NCI-H446 treated with DMSO at 0.1 percent for 48 hours (cell line): ENCODE measurements around the gene MSRB2.
"Not testable (repeated sequence)": the region's sequence is repeated elsewhere in the genome, so short reads cannot be mapped to it uniquely, and the experiment has no call there.

Experiments
- DNase-seq: peaks from one replicate; lab custom pipeline; 2025; lab: John Stamatoyannopoulos, UW

The MSRB2 gene

DNA sequence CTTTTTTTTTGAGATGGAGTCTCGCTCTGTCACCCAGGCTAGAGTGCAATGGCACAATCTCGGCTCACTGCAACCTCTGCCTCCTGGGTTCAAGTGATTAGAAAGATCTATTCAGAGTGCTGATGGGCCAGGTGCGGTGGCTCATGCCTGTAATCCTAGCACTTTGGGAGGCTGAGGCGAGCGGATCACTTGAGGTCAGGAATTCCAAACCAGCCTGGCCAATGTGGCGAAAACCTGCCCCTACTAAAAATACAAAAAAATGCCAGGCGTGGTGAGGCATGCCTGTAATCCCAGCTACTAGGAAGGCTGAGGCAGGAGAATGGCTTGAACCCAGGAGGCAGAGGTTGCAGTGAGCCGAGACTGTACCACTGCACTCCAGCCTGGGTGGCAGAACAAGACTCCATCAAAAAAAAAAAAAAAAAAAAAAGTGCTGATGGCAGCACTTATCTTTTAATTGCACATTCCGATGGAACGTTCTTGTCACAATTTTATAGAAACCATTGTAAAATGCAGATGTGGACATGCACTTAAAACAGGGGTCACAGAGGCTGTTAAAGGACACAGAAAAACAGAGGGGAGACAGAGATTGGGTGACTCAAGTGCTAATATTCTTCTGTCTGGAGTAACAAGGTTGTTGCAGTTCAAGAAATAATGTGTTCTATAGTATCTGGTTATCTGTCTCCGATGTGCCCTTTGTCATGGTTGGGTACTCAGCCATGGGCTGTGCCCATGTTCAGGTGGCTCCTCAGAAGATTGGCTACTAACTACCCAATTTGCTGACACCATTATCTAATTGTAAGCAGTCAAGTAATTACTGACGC, 25.1 kb upstream of the MSRB2 start:
- not testable (repeated sequence) for DNase-seq

DNA sequence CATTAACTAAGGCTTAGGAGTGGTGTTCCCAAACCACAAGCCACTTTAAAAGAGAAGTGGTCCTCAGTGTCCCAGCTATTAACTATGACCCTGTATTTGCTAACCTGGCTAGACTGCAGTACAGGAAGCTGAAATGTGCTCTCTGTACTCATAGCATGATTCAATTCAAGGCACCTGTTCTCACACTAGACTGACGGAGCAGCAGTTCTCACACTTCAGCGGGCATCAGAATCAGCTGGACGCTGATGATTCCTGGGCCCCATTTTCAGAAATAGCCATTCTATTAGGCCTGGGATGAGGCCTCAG, 24.5 kb upstream of the MSRB2 start:
- no peak for DNase-seq

DNA sequence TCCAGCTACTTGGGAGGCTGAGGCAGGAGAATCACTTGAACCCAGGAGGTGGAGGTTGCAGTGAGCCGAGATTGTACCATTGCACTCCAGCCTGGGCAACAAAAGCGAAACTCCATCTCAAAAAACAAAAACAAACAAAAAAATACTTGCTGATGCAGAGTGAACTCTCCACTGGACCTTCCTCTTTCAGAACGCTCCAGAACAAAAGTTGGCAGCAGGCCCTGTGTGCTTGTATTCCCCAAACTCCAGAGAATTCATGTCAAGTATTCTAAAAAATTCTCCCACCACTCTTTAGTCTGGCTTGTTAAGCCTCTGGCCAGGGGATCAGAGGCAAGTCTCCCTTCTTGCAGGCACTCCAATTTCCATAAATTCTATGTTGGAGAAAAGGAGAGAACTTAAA, 22.8 kb upstream of the MSRB2 start:
- DNase-seq = not testable (repeated sequence)

DNA sequence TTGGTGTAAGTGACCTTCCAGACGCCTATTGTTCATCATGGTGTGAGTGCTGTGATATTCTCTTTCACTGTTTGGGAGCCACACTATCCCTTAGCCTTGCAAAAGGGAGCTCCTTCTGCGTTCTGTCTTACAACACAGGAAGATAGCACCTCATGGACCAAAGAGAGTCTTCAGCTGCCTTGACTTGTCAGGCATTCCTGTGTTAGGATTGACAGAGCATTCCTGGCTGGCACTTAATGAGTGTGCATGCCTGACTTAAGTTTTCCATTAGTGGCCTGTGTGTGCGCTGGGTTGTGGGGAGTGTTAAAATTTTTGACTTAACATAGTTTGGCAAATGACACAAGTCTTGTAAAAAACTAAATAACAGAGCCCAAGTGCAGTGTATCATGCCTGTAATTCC, 21.9 kb upstream of the MSRB2 start:
- DNase-seq = no peak

DNA sequence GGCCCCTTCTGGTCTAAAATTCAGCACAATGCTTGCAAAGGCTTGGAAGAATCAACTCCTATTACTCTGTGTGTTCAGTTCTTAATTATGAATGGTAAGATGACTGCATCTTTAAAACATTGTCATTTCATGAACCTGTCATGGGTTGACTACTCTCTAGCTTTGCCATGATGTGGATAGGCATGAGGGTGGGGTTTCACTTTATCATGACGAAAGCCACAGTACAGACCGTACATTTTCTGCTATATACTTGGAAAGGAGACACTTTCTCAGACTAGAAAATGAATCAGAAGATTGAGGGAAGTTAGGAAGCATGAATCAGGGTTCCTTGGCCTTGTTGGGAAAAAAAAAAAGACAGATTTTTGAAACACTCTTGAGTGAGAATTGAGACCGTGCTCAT, 19.7 kb upstream of the MSRB2 start:
- no peak for DNase-seq

DNA sequence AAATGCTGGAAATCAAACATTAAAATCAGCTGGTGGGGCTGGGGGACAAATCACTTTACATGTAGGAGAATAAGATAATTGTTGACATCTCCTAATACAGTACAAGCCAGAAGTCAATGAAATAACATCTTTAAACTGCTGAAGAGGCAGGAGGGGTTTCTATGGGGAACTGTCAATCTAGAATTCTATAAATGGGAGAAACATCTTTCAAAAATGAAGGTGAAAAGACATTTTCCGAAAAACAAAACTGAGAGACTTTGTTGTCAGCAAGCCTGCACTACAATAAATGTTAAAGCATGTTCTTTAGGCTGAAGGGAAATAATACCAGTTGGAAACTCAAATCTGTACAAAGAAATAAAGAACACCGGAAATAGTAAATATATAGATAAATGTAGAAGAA, 17.3 kb upstream of the MSRB2 start:
- no peak for DNase-seq

- DNase-seq = no peak
Measured at GRCh38 chr10:23079700-23080099, 15.7 kb upstream of the MSRB2 start.

- DNase-seq = no peak
Measured at GRCh38 chr10:23080262-23080661, 15.1 kb upstream of the MSRB2 start.

DNA sequence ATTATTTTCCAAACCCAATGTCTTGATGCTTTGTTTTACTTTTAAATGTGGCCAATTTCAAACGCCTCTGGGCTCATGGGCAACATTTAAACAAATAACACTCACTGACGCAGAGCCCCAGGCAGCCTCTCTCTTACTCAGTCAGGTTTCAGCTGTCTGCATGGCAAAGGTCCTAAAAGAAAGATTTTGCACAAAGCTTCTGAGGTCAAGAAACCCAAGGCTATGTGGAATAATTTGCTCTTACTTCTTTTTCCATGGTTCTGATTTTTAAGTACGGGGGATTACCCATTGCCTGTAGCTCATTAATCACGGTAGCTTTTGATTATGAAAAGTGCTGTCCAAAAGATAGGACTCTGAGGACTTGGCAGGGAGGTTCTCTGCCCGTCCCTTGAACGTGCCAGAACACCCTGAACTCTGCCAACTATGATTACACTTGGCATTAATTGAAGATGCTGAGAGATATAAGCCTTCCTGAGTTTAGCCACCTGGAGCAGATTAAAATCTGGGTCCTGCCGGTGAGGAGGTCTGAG, 14.1 kb upstream of the MSRB2 start:
- peak; percentile 71 for DNase-seq

GRCh38 chr10:23081891-23082290, 13.5 kb upstream of the MSRB2 start:
- no peak for DNase-seq

- DNase-seq = no peak
Measured at GRCh38 chr10:23088609-23089008, 6.8 kb upstream of the MSRB2 start.

- no peak for DNase-seq
Measured at GRCh38 chr10:23094786-23095403, 484 bp upstream of the MSRB2 start.

DNA sequence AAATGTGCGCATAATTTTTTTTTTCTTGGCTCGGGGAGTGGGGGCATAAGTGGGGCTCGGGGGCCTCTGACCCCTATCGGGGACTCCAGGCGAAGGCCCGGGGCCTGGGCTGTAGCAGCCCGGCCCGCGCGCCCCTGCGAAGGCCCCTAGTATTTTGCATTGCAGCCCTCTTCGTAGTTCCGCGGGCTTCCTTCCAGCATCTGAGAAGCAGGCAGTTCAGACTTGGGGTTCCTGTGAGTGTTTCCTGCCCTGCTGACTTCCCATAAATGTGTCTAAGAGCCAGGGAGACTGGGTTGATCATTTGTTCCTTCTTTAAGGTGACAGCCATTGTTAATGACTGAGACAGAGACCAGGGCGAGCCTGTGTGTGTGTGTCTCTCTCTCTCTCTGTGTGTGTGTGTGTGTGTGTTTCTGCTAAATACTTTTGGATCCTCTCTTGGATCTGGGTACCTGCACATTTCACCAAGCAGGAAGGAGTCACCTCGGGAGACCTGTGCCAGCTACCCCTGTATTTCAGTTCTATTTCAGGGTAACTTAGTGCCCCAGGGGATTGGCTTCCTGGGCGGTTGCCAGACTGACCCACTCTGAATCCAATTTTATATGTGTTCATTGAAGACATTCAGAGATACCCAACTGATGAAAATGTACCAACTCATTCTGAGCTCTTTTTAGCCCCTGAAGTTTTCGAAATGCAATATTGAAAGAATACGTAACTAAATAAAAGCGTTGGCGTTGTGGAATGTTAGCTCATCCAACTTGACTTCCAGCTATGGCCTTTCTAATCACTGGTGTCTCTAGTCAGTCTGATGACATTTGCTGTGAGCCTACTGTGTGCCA, 805 bp downstream of the MSRB2 start:
- DNase-seq = no peak

DNA sequence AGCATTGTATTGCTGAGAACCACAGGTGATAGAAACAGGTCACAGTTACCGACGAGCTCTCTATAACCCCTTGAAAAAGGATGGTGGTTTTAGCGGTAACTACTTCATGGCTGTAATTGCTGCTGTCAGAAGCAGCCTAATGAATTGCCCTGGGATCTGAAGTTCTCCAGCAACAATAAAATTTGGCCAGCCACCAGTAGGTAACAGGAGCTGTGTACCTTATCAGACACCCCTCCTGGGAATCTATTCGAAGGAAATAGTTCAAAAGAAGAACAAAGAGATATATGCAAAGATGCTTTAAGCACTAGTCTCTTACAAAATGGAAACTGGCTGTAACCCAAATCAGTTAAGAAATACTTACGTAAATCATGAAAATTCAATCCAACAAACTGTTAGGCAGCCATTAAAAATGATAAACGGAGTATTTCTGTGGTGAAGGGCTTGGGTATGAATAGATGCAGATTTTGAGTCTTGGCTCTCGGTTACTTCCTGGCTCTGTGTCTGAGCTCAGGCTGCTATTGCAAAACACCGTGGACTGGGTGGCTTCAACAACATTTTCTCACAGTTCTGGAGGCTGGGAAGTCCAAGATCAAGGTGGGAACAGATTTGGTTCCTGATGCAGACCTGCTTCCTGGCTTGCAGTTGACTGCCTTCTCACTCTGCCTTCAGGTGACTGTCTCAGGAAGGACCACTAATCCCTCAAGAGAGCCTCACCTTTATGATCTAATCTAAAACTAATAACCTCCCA, 1.6 kb downstream of the MSRB2 start:
- no peak for DNase-seq

- no peak for DNase-seq
Measured at GRCh38 chr10:23099079-23099478, 3.7 kb downstream of the MSRB2 start.

DNA sequence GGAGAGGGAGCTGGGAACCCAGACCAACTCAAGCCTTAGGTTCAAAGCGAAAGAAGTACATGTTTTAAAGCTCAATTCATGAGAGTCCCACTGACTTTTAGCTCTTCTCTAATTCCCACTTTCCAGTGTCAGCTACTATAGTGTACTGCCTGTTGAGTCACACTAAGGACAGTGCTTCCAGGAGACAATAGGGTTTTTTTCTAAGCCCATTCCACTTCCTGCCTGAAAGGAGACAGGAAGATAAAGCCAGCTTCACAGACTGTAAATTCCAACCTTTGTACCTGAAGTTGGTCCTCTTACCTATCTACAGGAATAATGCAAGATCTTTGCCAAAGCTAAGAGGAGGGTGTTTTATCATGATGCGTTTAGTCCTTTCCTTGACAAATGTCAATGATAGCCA, 4.4 kb downstream of the MSRB2 start:
- DNase-seq = no peak

DNA sequence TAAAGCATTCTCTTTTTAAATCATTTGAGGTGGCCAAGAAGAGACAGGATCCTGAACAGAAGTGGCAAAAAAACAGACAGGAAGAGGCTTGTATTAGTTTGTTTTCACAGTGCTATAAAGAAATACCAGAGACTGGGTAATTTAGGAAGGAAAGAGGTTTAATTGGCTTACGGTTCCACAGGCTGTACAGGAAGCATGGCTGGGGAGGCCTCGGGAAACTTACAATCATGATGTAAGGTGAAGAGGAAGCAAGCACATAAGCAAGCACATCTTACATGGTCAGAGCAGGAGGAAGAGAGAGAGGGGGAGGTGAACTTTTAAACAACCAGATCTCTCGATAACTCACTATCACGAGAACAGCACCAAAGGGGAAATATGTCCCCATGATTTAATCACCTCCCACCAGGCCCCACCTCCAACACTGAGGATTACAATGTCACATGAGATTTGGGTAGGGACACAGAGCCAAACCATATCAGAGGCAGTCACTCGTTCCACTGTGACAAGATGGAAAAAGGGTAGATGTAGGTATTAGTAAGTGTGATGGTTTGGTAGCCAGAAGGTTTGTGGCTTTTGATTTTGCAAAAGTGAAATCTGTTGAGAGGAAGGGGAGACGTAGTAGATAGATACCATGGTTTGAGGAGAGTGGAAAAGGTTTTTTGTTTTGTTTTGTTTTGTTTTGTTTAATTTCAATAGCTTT, 5.1 kb downstream of the MSRB2 start:
- no peak for DNase-seq

DNA sequence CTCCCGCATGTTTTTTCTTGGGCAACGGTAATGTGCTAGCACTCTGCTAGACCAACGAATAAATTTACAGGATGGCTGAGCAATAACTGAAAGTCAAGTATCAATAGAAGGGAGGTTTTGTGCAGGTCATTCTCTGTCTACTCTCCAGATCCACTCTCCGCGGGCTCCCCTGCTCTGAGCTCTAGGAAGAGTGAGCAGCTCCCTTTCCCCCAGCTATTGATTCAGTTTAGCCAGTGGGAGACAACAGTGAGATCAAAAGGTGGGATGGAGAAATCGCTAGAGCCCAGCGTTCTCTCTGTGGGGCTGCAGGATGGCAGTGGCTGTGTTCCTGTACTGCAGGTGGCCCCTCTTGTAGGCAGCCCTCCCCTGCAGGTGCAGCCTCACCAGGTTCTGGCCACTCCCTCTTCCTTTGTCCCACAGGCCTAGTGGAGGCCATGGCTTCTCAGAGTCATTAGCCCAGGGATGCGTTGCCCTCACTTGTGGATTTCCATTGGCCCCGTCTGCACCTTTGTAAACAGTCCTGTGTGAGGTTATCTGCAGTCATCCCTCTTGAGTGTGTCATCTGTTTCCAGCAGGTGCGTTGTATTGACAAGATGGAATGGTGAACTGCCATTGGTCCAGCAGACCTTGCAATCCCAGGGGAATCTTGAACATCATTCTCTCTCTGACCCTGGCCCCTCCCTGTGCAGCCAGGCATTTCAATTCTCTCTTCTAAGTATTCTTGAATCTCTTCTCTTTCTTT, 11.1 kb downstream of the MSRB2 start:
- no peak for DNase-seq

- no peak for DNase-seq
Measured at GRCh38 chr10:23110722-23111516, 15.5 kb downstream of the MSRB2 start.
